Body of pancreas (tissue), 4 donors: ENCODE measurements around the gene WFDC5. TPM values are rescaled to one million over a fixed set of nuclear protein-coding genes. Genes with fewer than 3 reads are reported as not detected.
A peak's percentile ranks its signal among the peaks of the same experiment; 100 is the strongest.

Experiments
- ATAC-seq: fragments of 150-250 bp; one replicate; pipeline ENCODE4 v1.9.1; 2016
- DNase-seq, 4 donors: peaks; one replicate each; pipeline ENCODE4 v3.0.0-alpha.2; 2019
- H3K27ac ChIP-seq, 4 donors: fragments of 200-600 bp; sonication (generic); 1 replicate in 3 of 4; 2 replicates in 1 of 4; pipeline versions ENCODE4 v1.5.1 to v1.6.1; 2016 to 2019; ENCODE audit warnings: mild to moderate bottlenecking in 1 of 4, mixed read lengths in 1 of 4, moderate library complexity in 1 of 4
- H3K27me3 ChIP-seq, 2 donors: fragments of 200-600 bp; sonication (generic); one replicate each; pipeline ENCODE4 v1.6.0; 2016; ENCODE audit warnings: mild to moderate bottlenecking in 1 of 2
- H3K36me3 ChIP-seq, 2 donors: fragments of 200-600 bp; sonication (generic); replicated peaks in 1 of 2; 2 replicates each; pipeline ENCODE4 v1.5.1; 2016; ENCODE audit warnings: low read depth in 2 of 2; ENCODE audit not compliant: insufficient read depth in 1 of 2
- H3K4me1 ChIP-seq: fragments of 200-600 bp; sonication (generic); one replicate; pipeline ENCODE4 v1.6.0; 2016
- H3K4me3 ChIP-seq, 2 donors: fragments of 200-600 bp; sonication (generic); 1 replicate in 1 of 2; 2 replicates in 1 of 2; pipeline ENCODE4 v1.5.1; 2016 to 2019
- H3K9me3 ChIP-seq, 3 donors: fragments of 200-600 bp; sonication (generic); 1 replicate in 2 of 3; 2 replicates in 1 of 3; pipeline ENCODE4 v1.5.1; 2016
- POLR2A ChIP-seq, 3 donors: fragments of 450-650 bp; IDR thresholded peaks; one replicate each; pipeline ENCODE4 v1.6.1; 2016; ENCODE audit warnings: antibody characterized with exemption in 3 of 3, mild to moderate bottlenecking in 2 of 3
- WGBS, 2 donors: methylation state at CpG; one replicate each; pipeline ENCODE4 v1.1.5; 2017; 5-methylcytosine and 5-hydroxymethylcytosine counted together
- intact Hi-C: fragments of 100-400 bp; cut with DNase I; formaldehyde crosslinking; loops from one replicate; pipeline ENCODE4 v1.15.1; 2023
- total RNA-seq, 2 donors: library from RNA; depleted of rRNA; stranded (reverse); fragments of >200 nt; gene quantifications; one replicate each; pipeline ENCODE4 v1.1.0, GENCODE V29; 2016
- TF ChIP-seq, protein P1 (sequence below), 7 experiments: fragments of 450-650 bp in 4 of 7; fragments of 200-600 bp in 3 of 7; sonication (generic) in 3 of 7; IDR thresholded peaks; one replicate each; pipeline ENCODE4 v1.5.1; 2016 to 2019; ENCODE audit warnings: antibody characterized with exemption in 7 of 7

WFDC5 gene
- total RNA-seq, 2 donors from 2014 or later: not detected

- DNase-seq: no peak
- 64 to 74% methylated on average over 3 to 4 of the region's 4 CpGs for WGBS, 2 donors
- no peak for ATAC-seq
- Histone ChIP-seq H3K4me3 (no peak overlapping the region), H3K27me3 (no peaks in the 10 kb centered on the region), H3K4me1 (no peaks in the 10 kb centered on the region), H3K27ac (no peak overlapping the region), H3K9me3 (no peaks in the 10 kb centered on the region), H3K36me3 (no peaks in the 10 kb centered on the region)
- TF ChIP-seq POLR2A (IDR thresholded peaks at IDR 0.05): no peak
- TF ChIP-seq, protein P1, sequence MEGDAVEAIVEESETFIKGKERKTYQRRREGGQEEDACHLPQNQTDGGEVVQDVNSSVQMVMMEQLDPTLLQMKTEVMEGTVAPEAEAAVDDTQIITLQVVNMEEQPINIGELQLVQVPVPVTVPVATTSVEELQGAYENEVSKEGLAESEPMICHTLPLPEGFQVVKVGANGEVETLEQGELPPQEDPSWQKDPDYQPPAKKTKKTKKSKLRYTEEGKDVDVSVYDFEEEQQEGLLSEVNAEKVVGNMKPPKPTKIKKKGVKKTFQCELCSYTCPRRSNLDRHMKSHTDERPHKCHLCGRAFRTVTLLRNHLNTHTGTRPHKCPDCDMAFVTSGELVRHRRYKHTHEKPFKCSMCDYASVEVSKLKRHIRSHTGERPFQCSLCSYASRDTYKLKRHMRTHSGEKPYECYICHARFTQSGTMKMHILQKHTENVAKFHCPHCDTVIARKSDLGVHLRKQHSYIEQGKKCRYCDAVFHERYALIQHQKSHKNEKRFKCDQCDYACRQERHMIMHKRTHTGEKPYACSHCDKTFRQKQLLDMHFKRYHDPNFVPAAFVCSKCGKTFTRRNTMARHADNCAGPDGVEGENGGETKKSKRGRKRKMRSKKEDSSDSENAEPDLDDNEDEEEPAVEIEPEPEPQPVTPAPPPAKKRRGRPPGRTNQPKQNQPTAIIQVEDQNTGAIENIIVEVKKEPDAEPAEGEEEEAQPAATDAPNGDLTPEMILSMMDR (IDR thresholded peaks at IDR 0.05): no peak
- intact Hi-C loops: no loop called here
These were observed 855 bp upstream of the WFDC5 start for GRCh38 chr20:45115829-45116228.

DNA sequence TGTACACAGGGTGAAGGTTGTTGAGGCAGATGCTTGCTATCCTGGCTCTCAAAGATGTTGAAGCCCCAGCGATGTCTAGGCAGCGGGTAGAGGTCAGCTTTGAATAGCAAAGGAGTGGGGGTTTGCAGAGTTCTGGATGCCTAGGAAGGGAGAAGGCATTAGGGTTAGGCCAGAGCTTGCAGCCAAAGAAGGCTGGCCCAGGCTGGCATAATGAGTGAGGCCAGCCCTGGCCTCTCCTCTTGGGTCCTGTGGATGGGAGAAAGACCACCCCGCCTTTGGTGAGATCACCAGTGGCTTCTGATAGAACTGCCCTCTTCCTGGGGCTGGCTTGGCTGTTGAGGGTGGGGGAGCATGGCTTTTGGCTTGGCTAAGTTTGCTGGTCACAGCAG is 406 bp upstream of the WFDC5 start:
- intact Hi-C loops: no loop called here
- ATAC-seq (no peak), DNase-seq (no peak)
- Histone ChIP-seq H3K36me3 (no peaks in the 10 kb centered on the region), H3K4me1 (no peaks in the 10 kb centered on the region), H3K27ac (no peak overlapping the region), H3K4me3 (no peak overlapping the region), H3K9me3 (no peaks in the 10 kb centered on the region), H3K27me3 (no peaks in the 10 kb centered on the region)
- 69 to 76% methylated on average over 3 of the region's 3 CpGs for WGBS, 2 donors
- TF ChIP-seq, protein P1 (IDR thresholded peaks at IDR 0.05): no peak
- TF ChIP-seq POLR2A (IDR thresholded peaks at IDR 0.05): no peak

GRCh38 chr20:45113865-45114264 is 1.1 kb downstream of the WFDC5 start:
- Histone ChIP-seq H3K4me3 (no peak overlapping the region), H3K9me3 (no peaks in the 10 kb centered on the region), H3K27me3 (no peaks in the 10 kb centered on the region), H3K27ac (no peak overlapping the region), H3K4me1 (no peaks in the 10 kb centered on the region), H3K36me3 (no peaks in the 10 kb centered on the region)
- no peak for TF ChIP-seq POLR2A (IDR thresholded peaks at IDR 0.05)
- ATAC-seq: no peak
- 85 to 93% methylated on average over 3 of the region's 3 CpGs for WGBS, 2 donors
- intact Hi-C loops: no loop called here
- DNase-seq: no peak

GRCh38 chr20:45112754-45113153 is 2.2 kb downstream of the WFDC5 start:
- DNase-seq: no peak
- Histone ChIP-seq H3K4me3 (no peak overlapping the region), H3K4me1 (no peaks in the 10 kb centered on the region), H3K36me3 (no peaks in the 10 kb centered on the region), H3K27me3 (no peaks in the 10 kb centered on the region), H3K27ac (no peak overlapping the region), H3K9me3 (no peaks in the 10 kb centered on the region)
- TF ChIP-seq POLR2A (IDR thresholded peaks at IDR 0.05): no peak
- TF ChIP-seq, protein P1 (IDR thresholded peaks at IDR 0.05): no peak
- no peak for ATAC-seq
- intact Hi-C loops: no loop called here

- H3K27ac ChIP-seq: no peak overlapping the region
- no peaks in the 10 kb centered on the region for H3K9me3 ChIP-seq
- intact Hi-C loops: no loop called here
- no peak for TF ChIP-seq POLR2A (IDR thresholded peaks at IDR 0.05)
- TF ChIP-seq, protein P1 (IDR thresholded peaks at IDR 0.05): peak; percentile 19 to 50 (median 30)
- no peaks in the 10 kb centered on the region for H3K36me3 ChIP-seq
- H3K4me3 ChIP-seq: no peak overlapping the region
- no peak for DNase-seq
- 42 to 47% methylated on average over 17 of the region's 17 CpGs for WGBS, 2 donors
- no peaks in the 10 kb centered on the region for H3K27me3 ChIP-seq
- no peak for ATAC-seq
- no peaks in the 10 kb centered on the region for H3K4me1 ChIP-seq
These were observed 3.0 kb downstream of the WFDC5 start for GRCh38 chr20:45111799-45112471.
